Measurements from ENCODE around the gene DOCK2.
A peak's percentile ranks its signal among the peaks of the same experiment; 100 is the strongest.

Gene DOCK2

DNA sequence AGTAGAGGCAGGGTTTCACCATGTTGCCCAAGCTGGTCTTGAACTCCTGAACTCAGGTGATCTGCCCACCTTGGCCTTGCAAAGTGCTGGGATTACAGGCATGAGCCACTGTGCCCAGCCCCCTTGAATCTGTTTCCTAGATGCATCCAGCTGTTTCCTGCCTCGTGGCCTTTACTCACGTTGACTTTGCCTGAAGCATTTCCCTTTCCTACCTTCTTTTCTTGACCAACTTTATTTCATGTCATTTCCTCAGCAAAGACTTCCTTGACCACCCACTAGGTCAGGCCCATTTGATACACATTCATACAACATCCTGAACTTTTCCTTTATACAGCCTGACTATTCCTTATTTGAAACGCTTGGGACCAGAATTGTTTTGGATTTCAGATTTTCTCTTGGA lies 51.0 kb downstream of the DOCK2 start:
- no peak for DNase-seq (ENCODE audit: low spot score)

DNA sequence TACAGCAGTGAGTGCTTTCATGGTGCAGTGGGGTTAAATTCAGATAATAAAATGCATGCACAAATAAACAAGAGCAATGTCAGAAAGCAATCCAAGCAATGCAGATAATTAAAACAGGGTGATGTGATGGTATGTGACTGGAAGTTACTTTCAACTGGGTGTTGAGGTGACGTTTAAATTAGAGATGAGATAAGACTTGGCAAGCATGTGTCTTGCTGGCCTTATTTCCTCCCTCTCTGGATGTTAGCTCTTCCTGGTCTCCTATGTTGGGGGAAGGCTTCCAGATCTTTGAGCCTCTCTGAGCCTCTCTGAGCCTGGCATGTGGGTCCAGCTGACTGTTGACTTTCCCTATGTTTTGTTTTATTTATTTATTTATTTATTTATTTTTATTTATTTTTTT lies 54.4 kb downstream of the DOCK2 start:
- DNase-seq (ENCODE audit: low spot score): no peak

DNA sequence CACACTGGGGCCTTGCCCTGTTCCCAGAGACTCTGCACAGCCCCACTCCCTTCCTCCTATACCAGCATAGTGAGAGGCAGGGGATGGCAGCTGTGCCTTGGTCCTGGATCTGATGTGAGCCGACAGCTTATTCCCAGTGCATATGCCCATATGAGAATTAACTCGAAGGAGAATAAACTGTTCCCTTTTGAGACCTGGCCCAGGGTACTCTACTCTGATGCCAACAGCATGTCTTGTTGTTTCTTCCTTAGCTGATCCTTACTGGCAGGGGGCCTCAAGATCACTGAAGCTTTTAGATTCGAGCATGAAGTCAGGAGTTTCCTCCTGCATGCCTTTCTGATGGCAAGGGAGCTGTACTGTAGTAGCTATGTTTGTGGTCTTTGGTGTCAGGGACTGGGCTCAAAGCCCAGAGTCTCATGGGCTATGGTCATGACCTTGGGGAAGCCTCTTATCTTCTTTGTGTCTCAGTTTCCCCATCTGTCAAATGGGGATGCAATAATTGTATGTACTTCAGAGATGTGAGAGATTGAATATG lies 57.1 kb downstream of the DOCK2 start:
- DNase-seq (ENCODE audit: low spot score): no peak

DNA sequence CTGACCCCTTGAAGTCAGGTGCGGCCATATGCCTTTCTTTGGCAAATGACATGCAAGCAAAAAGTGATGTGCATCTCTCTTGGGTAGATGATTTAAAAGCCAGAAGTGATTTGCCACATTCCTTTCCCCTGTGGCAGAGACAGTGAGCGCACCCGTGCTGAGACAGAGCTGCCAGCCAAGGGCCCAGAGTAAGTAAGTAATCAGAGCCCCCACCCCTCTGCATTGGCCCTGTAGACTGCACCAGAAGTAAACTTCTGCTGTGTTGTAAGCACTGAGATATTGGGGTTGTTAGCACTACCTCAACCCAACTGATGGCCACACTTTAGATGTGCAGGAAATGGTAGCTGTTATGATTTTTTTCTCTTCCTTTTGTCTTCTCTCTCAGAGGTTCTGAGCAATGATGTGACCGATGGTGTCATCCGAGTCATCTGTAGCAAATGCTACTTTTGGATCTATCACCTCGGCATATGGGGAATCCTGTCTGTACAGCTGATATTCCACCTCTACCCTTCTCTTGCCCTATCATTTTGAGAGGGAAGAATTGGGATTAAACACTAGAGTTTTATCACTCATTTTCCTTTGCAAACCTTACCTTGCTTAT lies 58.0 kb downstream of the DOCK2 start:
- no peak for DNase-seq (ENCODE audit: low spot score)

DNA sequence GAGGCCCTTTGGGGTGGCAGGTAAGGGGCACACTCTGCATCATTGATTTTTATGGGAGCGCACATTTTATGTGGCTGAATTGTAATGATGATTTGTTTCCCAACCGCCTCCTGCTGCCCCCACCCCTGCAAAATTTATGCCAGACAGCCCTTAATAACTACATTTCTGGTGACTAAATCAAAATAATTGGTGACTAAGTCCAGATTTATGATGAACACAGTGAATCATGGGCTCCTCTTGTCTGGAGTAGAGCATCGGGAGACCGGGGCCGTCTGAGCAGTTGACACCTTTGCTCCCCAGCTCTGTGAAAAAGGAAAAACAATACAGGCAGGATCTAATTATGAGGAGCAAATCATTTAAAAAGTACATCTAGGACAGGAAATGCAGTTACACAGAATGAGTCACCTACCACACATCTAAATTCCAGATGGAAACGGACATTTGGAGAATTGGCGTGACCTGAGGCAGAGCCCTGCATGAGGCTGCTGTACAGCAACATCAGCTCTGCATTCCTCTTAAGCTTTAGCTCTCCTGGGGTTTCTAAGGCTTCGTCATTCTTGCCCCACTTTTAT lies 58.9 kb downstream of the DOCK2 start:
- DNase-seq (ENCODE audit: low spot score): no peak

DNA sequence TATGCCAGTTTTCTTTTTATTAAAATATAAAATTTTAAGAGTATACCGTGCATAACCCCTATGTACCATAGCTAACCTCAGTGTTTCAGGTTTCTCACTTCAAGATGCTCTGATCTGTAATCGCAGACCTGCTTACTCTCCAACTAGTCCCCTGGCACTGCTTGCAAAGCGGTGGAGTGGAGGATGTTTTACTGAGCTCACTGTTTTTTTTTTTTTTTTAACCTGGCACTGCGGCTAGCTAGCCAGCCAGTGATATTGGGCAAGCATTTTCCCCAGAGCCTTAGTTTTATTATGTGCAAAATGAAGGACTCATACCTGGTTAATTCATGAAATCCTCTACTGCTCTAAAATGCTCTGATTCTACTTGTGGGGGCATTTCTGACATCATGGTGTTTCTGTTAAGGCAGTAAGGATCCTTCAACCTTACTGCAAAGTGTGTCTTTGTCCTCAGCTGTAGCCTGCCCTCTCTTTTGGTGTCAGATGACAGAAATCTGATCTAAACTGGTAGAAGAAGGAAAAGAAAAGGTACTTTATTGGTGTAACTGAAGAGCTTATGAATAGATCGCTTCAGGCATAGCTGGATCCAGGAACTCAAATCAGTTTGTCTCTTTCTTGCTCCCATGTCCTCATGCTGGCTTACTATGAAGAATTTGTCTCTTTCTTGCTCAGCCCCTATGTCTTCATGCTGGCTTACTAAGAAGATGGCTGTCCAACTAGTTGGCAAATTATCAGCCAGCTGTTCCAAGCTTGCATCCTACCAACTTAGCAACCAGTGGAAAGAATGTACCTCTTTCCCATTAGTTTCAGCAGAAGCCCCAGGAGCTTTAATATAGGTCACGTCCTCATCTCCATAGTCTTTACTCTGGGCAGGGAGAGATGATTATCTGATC lies 59.8 kb downstream of the DOCK2 start:
- no peak for DNase-seq (ENCODE audit: low spot score)

DNA sequence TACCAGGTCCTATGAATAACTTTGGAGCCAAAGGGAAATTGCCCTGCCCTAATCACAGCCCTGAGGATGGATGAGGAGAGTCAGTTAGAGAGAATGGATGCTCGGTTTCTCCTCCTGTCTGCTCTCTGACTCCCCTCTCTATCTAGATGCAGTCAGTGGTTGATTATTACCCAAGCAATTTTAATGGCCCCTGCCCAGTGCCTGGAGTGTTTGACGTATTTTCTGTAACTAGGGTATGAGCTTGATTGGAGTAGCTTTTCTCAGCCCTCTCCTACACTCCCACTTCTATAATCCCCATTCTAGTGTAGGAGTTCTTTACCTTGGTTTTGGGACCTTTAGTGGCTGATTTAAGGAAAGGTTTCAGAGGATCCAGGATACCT lies 60.4 kb downstream of the DOCK2 start:
- DNase-seq (ENCODE audit: low spot score): no peak

DNA sequence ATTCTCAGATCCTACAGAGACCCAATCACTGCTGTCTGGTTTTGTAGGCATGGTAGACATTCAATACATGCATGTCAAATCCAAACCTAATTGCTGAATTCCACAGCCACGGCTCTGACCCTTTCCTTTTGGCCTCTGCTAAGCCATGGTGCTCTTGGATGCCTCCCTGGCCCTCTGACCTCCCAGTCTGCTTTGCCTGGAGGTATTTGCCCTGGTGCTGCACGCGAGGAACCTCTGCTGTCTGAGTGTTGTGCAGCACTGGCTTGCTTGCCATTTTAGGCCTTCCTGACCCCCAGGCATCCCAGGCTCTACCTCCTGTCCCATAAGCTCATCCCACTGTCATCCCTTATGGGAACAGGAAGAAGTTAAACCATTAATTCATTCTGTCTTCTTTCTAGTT lies 60.9 kb downstream of the DOCK2 start:
- no peak for DNase-seq (ENCODE audit: low spot score)

DNA sequence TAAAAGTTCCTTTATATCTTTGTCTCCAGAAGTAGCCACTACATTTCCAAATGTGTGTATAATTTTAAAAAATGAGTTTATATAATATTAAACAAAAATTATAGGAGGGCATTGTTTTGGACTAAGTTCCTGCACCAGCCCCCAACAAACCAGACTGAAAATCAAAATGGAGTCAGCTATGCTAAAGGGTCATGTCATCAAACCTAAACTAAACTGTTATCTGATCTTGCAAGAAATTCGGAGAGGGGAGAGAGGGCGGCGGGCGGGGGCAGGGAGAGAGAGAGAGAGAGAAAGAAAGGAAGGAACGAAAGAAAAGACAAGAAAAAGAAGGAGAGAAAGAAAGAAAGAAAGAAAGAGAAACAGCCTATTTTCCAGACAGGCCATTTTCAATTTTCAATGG lies 63.5 kb downstream of the DOCK2 start:
- DNase-seq (ENCODE audit: low spot score): no peak

DNA sequence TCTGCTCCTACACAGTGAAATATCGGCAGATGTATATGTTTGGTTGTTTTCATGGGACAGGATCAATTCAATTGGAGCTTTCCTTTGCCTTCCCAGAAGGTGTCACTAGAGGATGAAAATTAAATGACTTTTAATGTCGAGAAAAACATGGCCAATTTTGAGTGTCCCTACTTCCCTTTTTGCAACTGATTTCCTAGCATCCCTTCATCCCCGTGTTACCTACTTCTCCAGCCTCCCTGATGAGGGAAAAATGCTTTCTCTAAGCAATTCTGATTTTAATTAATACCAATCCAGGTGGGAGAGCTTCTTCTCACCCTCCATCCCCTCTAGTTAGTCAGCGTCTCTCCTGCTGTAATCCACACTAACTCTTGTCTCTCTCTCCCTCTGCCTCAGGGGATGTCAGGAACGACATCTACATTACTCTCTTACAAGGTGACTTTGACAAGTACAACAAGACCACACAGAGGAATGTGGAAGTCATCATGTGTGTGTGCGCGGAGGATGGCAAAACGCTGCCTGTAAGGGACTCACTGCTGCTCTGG lies 64.9 kb downstream of the DOCK2 start:
- peak; percentile 46 for DNase-seq (ENCODE audit: low spot score)

DNA sequence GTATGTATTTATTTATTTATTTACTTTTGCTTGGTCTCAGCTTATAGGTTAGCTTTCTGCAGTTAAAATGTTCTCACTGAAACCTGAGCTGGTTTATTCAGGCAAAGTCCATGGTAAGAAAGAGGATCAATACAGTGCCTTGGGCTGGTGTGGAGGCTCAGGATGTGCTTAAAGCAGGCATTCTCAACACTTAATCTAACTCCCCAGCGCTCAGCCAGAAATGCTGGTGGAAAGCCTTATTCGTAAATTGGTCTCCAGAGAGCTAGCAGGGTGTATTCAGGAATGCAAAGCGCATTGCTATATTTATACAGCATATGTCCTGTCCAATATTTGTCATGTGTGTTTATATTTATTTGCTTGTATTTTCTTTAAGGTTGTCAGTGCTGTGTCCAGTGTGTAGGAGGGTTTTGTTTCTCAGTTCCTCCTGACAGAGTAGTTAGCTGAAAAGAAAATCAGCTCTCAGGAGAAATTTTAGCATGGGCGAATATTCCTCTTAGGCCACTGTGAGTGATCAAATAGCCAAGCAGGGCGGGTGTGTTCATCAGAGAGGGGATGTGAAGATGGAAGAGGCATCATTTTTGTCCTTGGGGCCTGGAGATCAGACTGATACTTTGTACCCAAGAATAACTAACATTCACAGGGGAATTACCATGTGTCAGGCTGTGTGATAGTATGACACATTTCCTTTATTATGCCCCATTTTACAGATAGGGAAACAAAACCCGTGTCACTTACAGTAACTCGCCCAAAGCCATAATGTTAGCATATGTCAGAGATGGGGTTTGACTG lies 65.8 kb downstream of the DOCK2 start:
- DNase-seq (ENCODE audit: low spot score): no peak

DNA sequence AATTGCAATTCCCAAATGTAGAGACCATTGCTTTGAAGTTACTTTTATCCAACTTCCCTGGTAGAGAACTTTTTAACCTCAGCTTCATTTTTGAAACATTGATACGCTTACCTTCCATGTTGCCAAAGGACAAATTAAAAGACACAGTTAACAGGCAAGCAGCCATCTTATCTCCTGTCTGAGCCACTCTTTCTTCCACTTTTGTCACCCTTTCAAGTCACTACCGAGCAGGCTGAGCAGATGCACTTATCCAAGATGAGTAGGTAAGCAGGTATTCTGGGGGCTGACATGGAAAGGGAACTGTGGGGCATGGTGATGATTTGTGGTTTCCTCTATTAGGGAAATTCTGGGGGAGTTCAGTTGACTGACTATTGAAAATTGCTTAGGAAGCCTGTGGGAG lies 66.7 kb downstream of the DOCK2 start:
- peak; percentile 68 for DNase-seq (ENCODE audit: low spot score)

DNA sequence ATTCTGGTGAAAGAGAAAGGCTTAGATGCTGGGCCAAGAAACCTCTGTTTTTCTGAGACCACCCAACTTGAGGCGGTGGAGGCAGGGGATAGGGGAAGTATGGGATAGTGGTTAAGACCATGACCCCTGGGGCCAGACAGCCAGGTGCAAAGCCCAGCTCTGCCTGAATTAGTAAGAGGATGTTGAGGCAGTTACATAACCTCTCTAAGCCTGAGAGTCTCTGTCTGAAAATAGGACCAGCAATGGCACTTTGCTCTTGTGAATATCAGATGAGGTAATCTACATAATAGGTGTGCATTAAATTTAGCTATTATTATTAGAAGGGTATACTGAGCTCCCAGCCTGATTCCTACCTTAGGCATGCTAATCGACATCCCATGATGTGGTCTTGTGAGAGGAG lies 68.2 kb downstream of the DOCK2 start:
- no peak for DNase-seq (ENCODE audit: low spot score)

DNA sequence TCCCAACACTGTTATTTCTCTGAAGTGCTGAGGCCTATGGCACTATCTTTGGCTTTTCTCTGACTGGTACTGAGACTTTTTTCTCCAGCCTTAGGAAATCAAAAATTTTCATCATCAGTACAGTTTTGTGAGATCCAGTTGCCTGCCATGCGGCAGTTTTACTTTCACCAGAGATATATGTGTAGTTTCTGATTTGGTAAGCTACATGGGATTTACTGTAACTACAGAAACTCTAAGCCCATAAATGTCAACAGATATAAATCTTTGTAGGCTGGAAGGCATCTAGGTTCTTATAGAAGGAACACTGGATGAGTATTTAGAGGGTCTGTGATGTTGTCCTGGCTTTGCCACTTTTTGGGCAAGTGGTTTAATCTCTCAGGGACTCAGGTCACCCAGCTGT lies 69.0 kb downstream of the DOCK2 start:
- DNase-seq (ENCODE audit: low spot score): no peak

DNA sequence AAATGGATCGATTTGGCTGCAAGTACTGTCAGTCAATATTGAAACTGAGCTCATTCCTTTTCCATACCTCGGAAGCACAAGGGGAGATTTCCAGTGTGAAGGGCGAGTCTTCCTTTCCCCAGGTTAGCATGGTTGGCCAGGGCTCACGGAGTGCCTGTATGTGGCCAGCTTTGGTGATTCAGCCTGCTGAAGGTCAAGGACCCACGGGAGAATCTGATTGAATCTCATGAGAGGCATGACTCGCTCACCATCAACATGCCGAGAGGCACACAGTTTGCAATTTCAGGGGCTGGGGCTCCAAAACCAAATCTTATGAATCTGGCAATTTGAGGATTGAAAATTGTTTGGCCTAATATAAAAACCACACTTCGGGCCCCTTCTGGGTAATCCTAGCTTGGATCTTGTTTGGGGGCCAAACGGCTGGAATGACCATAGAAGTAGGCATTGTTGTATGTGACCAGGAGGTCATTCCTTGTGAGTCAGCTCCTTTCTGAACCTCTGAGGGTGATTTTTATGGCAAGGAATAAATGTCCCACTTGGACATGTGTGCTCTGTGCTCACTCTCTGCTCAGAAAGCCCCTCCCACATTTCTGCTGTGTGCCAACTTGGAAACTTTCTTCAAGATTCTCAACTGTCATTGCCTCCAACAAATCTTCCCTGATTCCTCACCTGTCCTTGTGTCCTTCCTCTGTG lies 69.8 kb downstream of the DOCK2 start:
- no peak for DNase-seq (ENCODE audit: low spot score)

DNA sequence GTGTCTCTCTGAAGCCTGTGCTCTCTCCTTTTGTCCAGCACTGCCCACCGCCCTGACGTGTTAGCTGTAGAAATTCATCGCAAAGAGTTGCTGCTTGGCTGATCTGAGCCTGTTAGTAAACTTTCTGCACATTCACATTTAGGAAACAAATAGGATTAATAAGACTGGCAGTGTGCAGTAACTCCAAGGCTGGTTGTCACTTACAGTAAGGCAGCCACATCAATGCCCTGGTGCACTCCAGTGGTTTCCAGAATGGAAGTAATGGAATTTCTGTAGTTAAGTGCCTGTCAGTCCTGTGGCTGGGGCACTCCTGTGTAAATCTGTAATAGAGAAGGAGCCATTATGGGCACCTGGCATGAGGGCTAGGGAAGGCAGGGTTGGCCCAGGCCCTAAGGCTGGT lies 70.6 kb downstream of the DOCK2 start:
- DNase-seq (ENCODE audit: low spot score): no peak

DNA sequence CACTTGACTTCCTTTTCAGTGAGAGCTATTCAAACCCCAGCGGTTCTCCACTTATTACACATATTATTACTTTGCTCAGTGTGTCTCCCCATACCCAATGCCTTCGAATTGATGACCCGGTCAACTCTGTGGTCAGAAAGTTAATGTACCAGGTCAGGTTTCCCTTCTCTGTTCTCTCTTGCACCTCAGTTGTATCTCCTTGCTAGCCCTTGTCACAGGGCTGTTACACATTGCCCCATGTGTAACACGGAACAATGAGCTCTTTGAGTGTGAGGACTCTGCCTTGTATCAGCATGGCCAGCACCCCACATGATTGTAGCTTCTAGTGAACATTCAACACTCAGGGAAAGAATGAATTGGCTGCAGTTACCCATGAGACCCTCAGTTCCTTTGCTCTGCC lies 73.6 kb downstream of the DOCK2 start:
- no peak for DNase-seq (ENCODE audit: low spot score)

DNA sequence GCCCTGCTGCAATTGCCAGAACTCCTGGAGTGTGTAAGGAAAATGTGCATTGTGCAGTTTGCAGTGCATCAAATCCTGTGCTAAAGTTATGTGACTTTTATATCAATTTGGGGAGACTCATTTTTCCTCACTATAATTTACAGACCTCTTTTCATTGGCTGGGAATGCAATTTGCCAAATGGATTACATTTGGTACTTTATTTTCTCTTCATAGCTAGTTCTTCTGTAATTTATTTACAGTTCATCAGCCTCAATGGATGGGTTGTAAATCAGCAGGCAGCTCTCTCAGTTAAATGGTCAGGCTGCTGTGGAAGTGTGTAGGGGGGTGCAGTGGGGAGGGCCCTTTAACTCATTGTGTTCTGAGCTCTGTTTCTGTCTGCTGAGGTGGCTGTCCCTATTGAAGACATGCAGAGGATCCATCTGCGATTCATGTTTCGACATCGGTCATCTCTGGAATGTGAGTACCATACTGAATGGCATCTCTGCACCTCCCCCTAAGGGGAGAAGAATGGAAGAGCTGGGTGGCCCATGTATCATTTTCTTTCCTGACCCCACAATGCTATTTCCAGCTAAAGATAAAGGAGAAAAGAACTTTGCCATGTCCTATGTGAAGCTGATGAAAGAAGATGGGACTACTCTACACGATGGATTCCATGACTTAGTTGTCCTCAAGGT lies 74.6 kb downstream of the DOCK2 start:
- no peak for DNase-seq (ENCODE audit: low spot score)

DNA sequence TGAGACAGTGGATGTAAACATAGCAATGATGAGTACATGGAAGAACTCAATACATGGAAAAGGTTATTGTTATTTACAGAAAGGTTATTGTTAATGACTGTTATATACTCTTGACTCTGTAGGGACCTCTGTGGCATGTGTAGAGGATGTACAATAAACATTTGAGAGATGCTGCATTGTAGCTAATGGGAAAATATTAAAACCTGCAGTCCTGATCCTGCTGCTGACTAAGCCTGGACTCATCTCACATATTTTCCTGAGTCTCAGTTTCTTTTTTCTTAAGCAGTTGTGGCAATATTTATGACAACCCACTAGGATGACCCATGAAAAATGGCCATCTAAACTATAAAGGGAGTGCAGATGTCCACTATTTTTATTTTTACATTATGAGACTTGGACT lies 75.4 kb downstream of the DOCK2 start:
- DNase-seq (ENCODE audit: low spot score): no peak

DNA sequence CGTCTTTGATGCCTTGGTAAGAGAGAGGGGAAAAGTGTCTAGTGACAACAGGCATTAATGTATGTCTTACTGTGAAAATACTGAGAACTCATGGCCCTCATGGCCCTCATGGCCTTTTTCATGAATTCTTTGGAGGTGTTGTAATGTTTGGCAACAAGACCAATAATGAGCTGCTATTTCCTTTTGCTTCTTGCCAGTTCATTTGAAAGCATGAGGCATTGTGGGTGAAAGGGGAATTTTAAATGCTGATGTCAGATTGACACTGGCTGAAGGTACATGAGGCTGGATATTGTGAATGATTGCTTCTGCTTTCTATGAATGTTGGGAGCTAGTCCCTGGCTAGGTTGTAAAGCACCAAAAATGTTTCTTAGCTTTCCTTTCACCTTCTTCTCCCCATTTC lies 79.2 kb downstream of the DOCK2 start:
- DNase-seq (ENCODE audit: low spot score): no peak

DNA sequence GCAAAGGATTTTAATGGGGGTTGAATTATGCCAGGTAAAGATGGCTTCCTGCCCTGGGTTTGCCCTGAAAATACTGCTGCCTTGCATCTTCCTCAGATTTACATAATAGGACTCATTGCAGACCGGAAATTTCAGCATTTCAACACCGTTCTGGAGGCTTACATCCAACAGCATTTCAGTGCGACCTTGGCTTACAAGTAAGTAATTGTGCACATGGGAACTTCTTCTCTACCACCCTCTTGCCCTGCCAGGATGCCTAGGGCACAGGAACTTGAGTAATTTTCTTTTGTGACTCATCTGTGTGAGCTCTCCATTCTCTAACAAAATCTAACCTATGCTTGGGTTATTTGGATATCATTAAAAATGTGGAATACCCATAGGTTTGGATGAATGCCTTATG lies 80.2 kb downstream of the DOCK2 start:
- no peak for DNase-seq (ENCODE audit: low spot score)
